ENCODE results near the gene MND1. TPM values are rescaled to one million over a fixed set of nuclear protein-coding genes. Genes with fewer than 3 reads are reported as not detected.

Gene MND1
- total and polyA plus RNA-seq, 2 of the 8 experiments (the other 6 are each of a cell fraction or from before 2014, with no cell fraction given), result 4.4 to 26.2 TPM

GRCh38 chr4:153347117-153347516 is 2.6 kb downstream of the MND1 start (continued):
- TF ChIP-seq ATF3 (IDR thresholded peaks at IDR 0.05; ENCODE audit: insufficient read depth, low read depth, low read length) (no peak), SIN3A (conservative IDR thresholded peaks at IDR 0.05 in 1 of 2, IDR thresholded peaks at IDR 0.05 in 1 of 2; ENCODE audit: low read depth in 1 of 2, low read length in 2 of 2) (no peak), CTBP2 (IDR thresholded peaks at IDR 0.05; ENCODE audit: borderline replicate concordance, insufficient read depth, insufficient read length, low read length) (no peak), SRF (IDR thresholded peaks at IDR 0.05; ENCODE audit: low read depth, low read length) (no peak), RFX5 (IDR thresholded peaks at IDR 0.05; ENCODE audit: borderline replicate concordance, low read depth, low read length) (no peak)
- TF ChIP-seq, protein P1, sequence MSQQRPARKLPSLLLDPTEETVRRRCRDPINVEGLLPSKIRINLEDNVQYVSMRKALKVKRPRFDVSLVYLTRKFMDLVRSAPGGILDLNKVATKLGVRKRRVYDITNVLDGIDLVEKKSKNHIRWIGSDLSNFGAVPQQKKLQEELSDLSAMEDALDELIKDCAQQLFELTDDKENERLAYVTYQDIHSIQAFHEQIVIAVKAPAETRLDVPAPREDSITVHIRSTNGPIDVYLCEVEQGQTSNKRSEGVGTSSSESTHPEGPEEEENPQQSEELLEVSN (IDR thresholded peaks at IDR 0.05), result no peak

Measured in H1 (cell line).